NOMO-1 treated with DMSO at 0.1 percent for 48 hours (cell line): ENCODE data around the gene VCP.

ENCODE experiments used
- DNase-seq: peaks from one replicate; lab custom pipeline; 2025; ENCODE audit not compliant: unreplicated experiment; lab: John Stamatoyannopoulos, UW

VCP gene

GRCh38 chr9:35072461-35073278, at the start of gene VCP:
TSS of gene VCP (minus strand) at chr9:35072625. CDS start at chr9:35072353, 272 bp downstream.
- peak; percentile 100 for DNase-seq

GRCh38 chr9:35116898-35117551, 44.6 kb upstream of the VCP start:
- peak; percentile 97 for DNase-seq

GRCh38 chr9:35116539-35116897, 44.1 kb upstream of the VCP start:
- DNase-seq = no peak

- DNase-seq = peak; percentile 100
These were observed 43.5 kb upstream of the VCP start, which contains the start of gene ATOSB for GRCh38 chr9:35115680-35116538. TSS of gene ATOSB (minus strand) at chr9:35115862. CDS start at chr9:35108274, 7,588 bp downstream.

GRCh38 chr9:35114840-35115628, 42.6 kb upstream of the VCP start:
- DNase-seq = peak; percentile 84

- peak; percentile 93 for DNase-seq
These were observed 41.9 kb upstream of the VCP start for GRCh38 chr9:35114113-35114839.

- DNase-seq = peak; percentile 32
These were observed 40.0 kb upstream of the VCP start for GRCh38 chr9:35112257-35113020.

GRCh38 chr9:35111001-35111933, 38.8 kb upstream of the VCP start:
- peak; percentile 99 for DNase-seq

- no peak for DNase-seq
These were observed 37.9 kb upstream of the VCP start for GRCh38 chr9:35110327-35110761.

- no peak for DNase-seq
These were observed 36.6 kb upstream of the VCP start for GRCh38 chr9:35108946-35109575.

- DNase-seq = no peak
These were observed 36.0 kb upstream of the VCP start for GRCh38 chr9:35108461-35108860.

GRCh38 chr9:35107297-35108290, 35.2 kb upstream of the VCP start:
- no peak for DNase-seq

GRCh38 chr9:35106343-35106730, 33.9 kb upstream of the VCP start:
- no peak for DNase-seq

GRCh38 chr9:35105571-35106342, 33.3 kb upstream of the VCP start:
- no peak for DNase-seq

- no peak for DNase-seq
These were observed 32.7 kb upstream of the VCP start for GRCh38 chr9:35105126-35105525.

- DNase-seq = no peak
These were observed 32.2 kb upstream of the VCP start for GRCh38 chr9:35104586-35104985.
